SK-N-SH (cell line): ENCODE results near the gene ASB7. TPM values are rescaled to one million over a fixed set of nuclear protein-coding genes. Genes with fewer than 3 reads are reported as not detected.

ENCODE experiments used
- CTCF ChIA-PET: fragments of 300-600, 350-600 bp; formaldehyde crosslinking; extraction: SDS; loops from one replicate; lab custom pipeline; 2021; lab: Yijun Ruan, JAX
- POLR2A ChIA-PET: fragments of 350-600 bp; sonication (Branson Sonifier 250); formaldehyde crosslinking; extraction: SDS; loops from one replicate; lab custom pipeline; 2020; ENCODE audit warnings: antibody characterized with exemption, inconsistent platforms; lab: Yijun Ruan, JAX
- DNase-seq: peaks from one replicate; pipeline ENCODE4 v3.0.0; 2012
- H2AFZ ChIP-seq: fragments of 200-600 bp; sonication (generic); 2 replicates; pipeline ENCODE4 v1.8.1; 2016; ENCODE audit warnings: antibody characterized with exemption, mild to moderate bottlenecking, low read depth
- H3F3A ChIP-seq: fragments of 200-600 bp; sonication (generic); replicated peaks from 2 replicates; pipeline ENCODE3; 2016; ENCODE audit warnings: antibody characterized with exemption, mild to moderate bottlenecking; ENCODE audit not compliant: insufficient read depth
- H3K27ac ChIP-seq, 2 experiments: fragments of 200-500 bp in 1 of 2; fragments of 200-600 bp in 1 of 2; sonication (Bioruptor generic) in 1 of 2; sonication (generic), shearing (Covaris generic) in 1 of 2; 2 replicates each; pipeline versions ENCODE4 v1.5.1 to v1.6.1; 2014 to 2016; ENCODE audit warnings: low read depth in 2 of 2, inconsistent platforms in 1 of 2, low read length in 1 of 2, mild to moderate bottlenecking in 1 of 2, mixed read lengths in 1 of 2
- H3K27me3 ChIP-seq: fragments of 200-600 bp; sonication (generic), shearing (Covaris generic); 2 replicates; pipeline ENCODE4 v1.6.1; 2016; ENCODE audit warnings: mixed run types; ENCODE audit not compliant: insufficient read depth
- H3K36me3 ChIP-seq, 2 experiments: fragments of 200-500 bp in 1 of 2; fragments of 200-600 bp in 1 of 2; sonication (Bioruptor generic) in 1 of 2; sonication (generic) in 1 of 2; replicated peaks in 1 of 2; 2 replicates each; pipeline versions ENCODE3 to v1.5.1; 2014 to 2016; ENCODE audit warnings: low read length in 1 of 2, mild to moderate bottlenecking in 1 of 2; ENCODE audit not compliant: insufficient read depth in 2 of 2, control insufficient read depth in 1 of 2
- H3K4me1 ChIP-seq, 2 experiments: fragments of 200-500 bp in 1 of 2; fragments of 200-600 bp in 1 of 2; sonication (Bioruptor generic) in 1 of 2; sonication (generic), shearing (Covaris generic) in 1 of 2; 2 replicates each; pipeline versions ENCODE4 v1.5.1 to v1.6.1; 2014 to 2016; ENCODE audit warnings: low read depth in 1 of 2, low read length in 1 of 2, mixed run types in 1 of 2; ENCODE audit not compliant: insufficient read depth in 2 of 2, control insufficient read depth in 1 of 2
- H3K4me2 ChIP-seq: fragments of 200-600 bp; sonication (generic), shearing (Covaris generic); 2 replicates; pipeline ENCODE4 v1.6.1; 2017; ENCODE audit warnings: mixed run types
- H3K4me3 ChIP-seq, 2 experiments: fragments of 200-500 bp in 1 of 2; fragments of 200-600 bp in 1 of 2; sonication (Bioruptor generic) in 1 of 2; sonication (generic), shearing (Covaris generic) in 1 of 2; 2 replicates each; pipeline versions ENCODE4 v1.5.1 to v1.8.1; 2014 to 2016; ENCODE audit warnings: low read depth in 2 of 2, inconsistent platforms in 1 of 2, low read length in 1 of 2, mild to moderate bottlenecking in 1 of 2, mixed read lengths in 1 of 2, moderate library complexity in 1 of 2
- H3K79me2 ChIP-seq: fragments of 200-600 bp; sonication (generic); 2 replicates; pipeline ENCODE4 v1.8.1; 2017; ENCODE audit warnings: mild to moderate bottlenecking; ENCODE audit not compliant: insufficient read depth
- H3K9ac ChIP-seq: fragments of 200-600 bp; sonication (generic); 2 replicates; pipeline ENCODE4 v1.6.1; 2017; ENCODE audit warnings: mixed run types
- H3K9me2 ChIP-seq: fragments of 200-600 bp; sonication (generic); 2 replicates; pipeline ENCODE4 v1.6.1; 2017; ENCODE audit warnings: mixed run types
- H3K9me3 ChIP-seq: fragments of 200-600 bp; sonication (generic); 2 replicates; pipeline ENCODE4 v1.6.1; 2017; ENCODE audit warnings: mixed run types, mild to moderate bottlenecking, moderate library complexity
- H4K20me1 ChIP-seq: fragments of 200-600 bp; sonication (generic); 2 replicates; pipeline ENCODE4 v1.6.1; 2017; ENCODE audit warnings: mild to moderate bottlenecking, mixed run types; ENCODE audit not compliant: insufficient read depth
- ELF1 ChIP-seq: IDR thresholded peaks from 2 replicates; pipeline ENCODE4 v1.4.0; 2012
- EP300 ChIP-seq, 2 experiments: IDR thresholded peaks; 2 replicates each; pipeline versions ENCODE4 v1.4.0 to v1.6.1; 2012; ENCODE audit warnings: borderline replicate concordance in 1 of 2, low read depth in 1 of 2, low read length in 1 of 2
- EZH2phosphoT487 ChIP-seq: fragments of 200-600 bp; sonication (generic); IDR thresholded peaks from 2 replicates; pipeline ENCODE4 v1.6.1; 2017; ENCODE audit warnings: low read depth, mixed run types, mild to moderate bottlenecking, antibody characterized with exemption, moderate library complexity, borderline replicate concordance
- FOXM1 ChIP-seq: IDR thresholded peaks from 2 replicates; pipeline ENCODE4 v1.4.0; 2012; ENCODE audit warnings: low read depth, mild to moderate bottlenecking
- GATA2 ChIP-seq: sonication (generic); formaldehyde crosslinking; IDR thresholded peaks from 2 replicates; pipeline ENCODE4 v1.5.0; 2020; ENCODE audit warnings: mild to moderate bottlenecking, missing genetic modification reagents
- MEF2A ChIP-seq: IDR thresholded peaks from 2 replicates; pipeline ENCODE4 v1.4.0; 2012; ENCODE audit warnings: low read depth, borderline replicate concordance
- MXI1 ChIP-seq: IDR thresholded peaks from 2 replicates; pipeline ENCODE4 v1.6.1; 2012; ENCODE audit warnings: mild to moderate bottlenecking, low read depth, low read length, improper control_type of control experiment
- POLR2AphosphoS5 ChIP-seq: IDR thresholded peaks from 2 replicates; pipeline ENCODE4 v1.6.1; 2012; ENCODE audit warnings: low read depth, low read length
- RAD21 ChIP-seq: IDR thresholded peaks from 2 replicates; pipeline ENCODE4 v1.6.1; 2012; ENCODE audit warnings: mild to moderate bottlenecking, low read length
- TEAD4 ChIP-seq: IDR thresholded peaks from 2 replicates; pipeline ENCODE4 v1.4.0; 2012; ENCODE audit warnings: mild to moderate bottlenecking, borderline replicate concordance; ENCODE audit not compliant: insufficient read depth
- WGBS: methylation state at CpG from one replicate; pipeline ENCODE4 v1.1.6; 2017; ENCODE audit warnings: low lambda C conversion rate; 5-methylcytosine and 5-hydroxymethylcytosine counted together
- polyA plus RNA-seq, 3 experiments: library from polyadenylated mRNA; depleted of rRNA; stranded (reverse); fragments of >200 nt; gene quantifications; 2 replicates each; pipeline ENCODE4 v1.2.3, GENCODE V29; 2012
- TF ChIP-seq, protein P1 (sequence below): IDR thresholded peaks from 2 replicates; pipeline ENCODE4 v1.4.0; 2012; ENCODE audit warnings: low read depth
- TF ChIP-seq, protein P2 (sequence below): fragments of 150-350 bp; IDR thresholded peaks from 2 replicates; pipeline ENCODE4 v1.6.1; 2017; ENCODE audit warnings: antibody characterized with exemption, low read length, low read depth, borderline replicate concordance
- TF ChIP-seq, protein P3 (sequence below): IDR thresholded peaks from 2 replicates; pipeline ENCODE4 v1.4.0; 2012; ENCODE audit warnings: low read depth, borderline replicate concordance
- TF ChIP-seq, protein P4 (sequence below): fragments of 200-600 bp; sonication (generic); IDR thresholded peaks from 2 replicates; pipeline ENCODE4 v1.6.1; 2017; ENCODE audit warnings: antibody characterized with exemption, mild to moderate bottlenecking, moderate library complexity
- TF ChIP-seq, protein P5 (sequence below): IDR thresholded peaks from 2 replicates; pipeline ENCODE4; 2012

Gene ASB7
- polyA plus RNA-seq, 1 of the 3 experiments (the other 2 are of a cell fraction), result 6.1 TPM

DNA sequence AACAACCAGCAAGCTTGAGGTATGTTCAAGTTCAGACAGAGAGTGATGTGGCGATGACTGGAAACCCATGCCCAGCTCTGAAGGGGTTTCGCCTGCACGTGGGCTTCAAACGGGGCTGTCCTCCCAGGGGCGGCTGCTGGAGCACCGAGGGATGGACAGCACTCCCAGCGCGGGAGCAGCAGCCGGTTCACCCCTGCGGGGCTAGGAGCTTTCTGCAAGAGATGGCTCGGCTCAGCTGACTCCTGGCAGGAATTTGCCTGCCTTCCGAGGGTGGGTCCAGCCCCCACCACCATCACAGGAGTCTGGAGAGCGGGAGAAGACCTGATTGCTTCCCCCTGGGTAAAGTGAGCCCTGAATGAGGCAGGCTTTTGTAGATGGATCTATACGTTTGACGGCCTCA lies 66.9 kb downstream of the ASB7 start:
- H2AFZ ChIP-seq, result no peak overlapping the region
- H3K27ac ChIP-seq, result no peak overlapping the region; a peak in 1 of 4 replicates
- H3K27me3 ChIP-seq, result no peaks in the 10 kb centered on the region
- peaks cover 0 to 27% of the 10 kb centered on the region in 2 experiments; a peak in 2 of 4 replicates for H3K4me1 ChIP-seq
- H3K79me2 ChIP-seq, result no peaks in the 10 kb centered on the region
- no peak overlapping the region for H3K4me3 ChIP-seq
- TF ChIP-seq, protein P1, sequence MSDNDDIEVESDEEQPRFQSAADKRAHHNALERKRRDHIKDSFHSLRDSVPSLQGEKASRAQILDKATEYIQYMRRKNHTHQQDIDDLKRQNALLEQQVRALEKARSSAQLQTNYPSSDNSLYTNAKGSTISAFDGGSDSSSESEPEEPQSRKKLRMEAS, result no peak
- TF ChIP-seq, protein P2, sequence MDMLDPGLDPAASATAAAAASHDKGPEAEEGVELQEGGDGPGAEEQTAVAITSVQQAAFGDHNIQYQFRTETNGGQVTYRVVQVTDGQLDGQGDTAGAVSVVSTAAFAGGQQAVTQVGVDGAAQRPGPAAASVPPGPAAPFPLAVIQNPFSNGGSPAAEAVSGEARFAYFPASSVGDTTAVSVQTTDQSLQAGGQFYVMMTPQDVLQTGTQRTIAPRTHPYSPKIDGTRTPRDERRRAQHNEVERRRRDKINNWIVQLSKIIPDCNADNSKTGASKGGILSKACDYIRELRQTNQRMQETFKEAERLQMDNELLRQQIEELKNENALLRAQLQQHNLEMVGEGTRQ, result no peak
- no peak for DNase-seq
- WGBS, result 93% methylated on average over 14 of the region's 15 CpGs
- H3K9ac ChIP-seq, result no peak overlapping the region
- H3K9me2 ChIP-seq, result no peaks in the 10 kb centered on the region
- H3K4me2 ChIP-seq, result no peak overlapping the region
- POLR2A ChIA-PET, result no interaction called here
- H3F3A ChIP-seq, result no peaks in the 10 kb centered on the region
- H3K36me3 ChIP-seq, result no peaks in the 10 kb centered on the region
- no peaks in the 10 kb centered on the region for H3K9me3 ChIP-seq
- CTCF ChIA-PET, result interaction anchor here (0.9 to 1.9 kb wide), 5 partner anchors 42 to 339 kb away, joined by 3 to 15 read pairs (median 3); no protein-coding TSS in a partner anchor
- no peaks in the 10 kb centered on the region for H4K20me1 ChIP-seq

DNA sequence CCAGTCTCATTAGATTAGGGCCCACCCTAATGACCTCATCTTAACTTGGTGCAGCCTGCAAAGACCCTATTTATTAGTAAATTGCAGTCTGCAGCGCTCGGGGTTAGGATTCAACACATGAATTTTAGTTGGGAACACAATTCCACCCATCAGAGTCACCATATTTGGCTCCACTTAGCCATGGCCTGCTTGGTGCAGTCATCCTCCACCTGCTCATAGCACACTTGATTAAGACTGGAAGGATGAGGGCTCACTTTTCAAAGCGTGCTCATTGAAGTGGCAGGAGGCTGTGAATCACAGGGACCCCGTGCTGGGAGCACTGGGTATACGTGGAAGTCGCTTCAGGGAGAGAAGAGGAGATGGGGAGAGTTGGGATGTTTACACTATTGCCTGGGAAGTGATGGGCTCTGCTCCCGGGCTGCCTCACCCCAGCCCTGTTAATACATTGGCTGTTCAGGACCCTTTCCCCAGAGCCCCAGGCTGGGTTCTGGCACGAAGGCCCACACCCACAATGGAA lies 68.2 kb downstream of the ASB7 start:
- H3K79me2 ChIP-seq, result no peaks in the 10 kb centered on the region

More for the DNA sequence above, 68.2 kb downstream of the ASB7 start:
- Histone ChIP-seq H3K9me2 (no peaks in the 10 kb centered on the region), H3K9me3 (no peaks in the 10 kb centered on the region), H3F3A (no peaks in the 10 kb centered on the region), H3K4me2 (no peak overlapping the region), H3K27me3 (no peaks in the 10 kb centered on the region), H3K9ac (no peak overlapping the region), H3K36me3 (no peaks in the 10 kb centered on the region), H3K27ac (no peak overlapping the region), H2AFZ (no peak overlapping the region), H3K4me3 (no peak overlapping the region), H3K4me1 (peaks cover 0 to 24% of the 10 kb centered on the region in 2 experiments; a peak in 2 of 4 replicates), H4K20me1 (no peaks in the 10 kb centered on the region)
- no peak for TF ChIP-seq EP300 (IDR thresholded peaks at IDR 0.05; ENCODE audit: borderline replicate concordance in 1 of 2, low read depth in 1 of 2, low read length in 1 of 2)
- TF ChIP-seq, protein P3, sequence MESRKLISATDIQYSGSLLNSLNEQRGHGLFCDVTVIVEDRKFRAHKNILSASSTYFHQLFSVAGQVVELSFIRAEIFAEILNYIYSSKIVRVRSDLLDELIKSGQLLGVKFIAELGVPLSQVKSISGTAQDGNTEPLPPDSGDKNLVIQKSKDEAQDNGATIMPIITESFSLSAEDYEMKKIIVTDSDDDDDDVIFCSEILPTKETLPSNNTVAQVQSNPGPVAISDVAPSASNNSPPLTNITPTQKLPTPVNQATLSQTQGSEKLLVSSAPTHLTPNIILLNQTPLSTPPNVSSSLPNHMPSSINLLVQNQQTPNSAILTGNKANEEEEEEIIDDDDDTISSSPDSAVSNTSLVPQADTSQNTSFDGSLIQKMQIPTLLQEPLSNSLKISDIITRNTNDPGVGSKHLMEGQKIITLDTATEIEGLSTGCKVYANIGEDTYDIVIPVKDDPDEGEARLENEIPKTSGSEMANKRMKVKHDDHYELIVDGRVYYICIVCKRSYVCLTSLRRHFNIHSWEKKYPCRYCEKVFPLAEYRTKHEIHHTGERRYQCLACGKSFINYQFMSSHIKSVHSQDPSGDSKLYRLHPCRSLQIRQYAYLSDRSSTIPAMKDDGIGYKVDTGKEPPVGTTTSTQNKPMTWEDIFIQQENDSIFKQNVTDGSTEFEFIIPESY, result no peak
- TF ChIP-seq, protein P4, sequence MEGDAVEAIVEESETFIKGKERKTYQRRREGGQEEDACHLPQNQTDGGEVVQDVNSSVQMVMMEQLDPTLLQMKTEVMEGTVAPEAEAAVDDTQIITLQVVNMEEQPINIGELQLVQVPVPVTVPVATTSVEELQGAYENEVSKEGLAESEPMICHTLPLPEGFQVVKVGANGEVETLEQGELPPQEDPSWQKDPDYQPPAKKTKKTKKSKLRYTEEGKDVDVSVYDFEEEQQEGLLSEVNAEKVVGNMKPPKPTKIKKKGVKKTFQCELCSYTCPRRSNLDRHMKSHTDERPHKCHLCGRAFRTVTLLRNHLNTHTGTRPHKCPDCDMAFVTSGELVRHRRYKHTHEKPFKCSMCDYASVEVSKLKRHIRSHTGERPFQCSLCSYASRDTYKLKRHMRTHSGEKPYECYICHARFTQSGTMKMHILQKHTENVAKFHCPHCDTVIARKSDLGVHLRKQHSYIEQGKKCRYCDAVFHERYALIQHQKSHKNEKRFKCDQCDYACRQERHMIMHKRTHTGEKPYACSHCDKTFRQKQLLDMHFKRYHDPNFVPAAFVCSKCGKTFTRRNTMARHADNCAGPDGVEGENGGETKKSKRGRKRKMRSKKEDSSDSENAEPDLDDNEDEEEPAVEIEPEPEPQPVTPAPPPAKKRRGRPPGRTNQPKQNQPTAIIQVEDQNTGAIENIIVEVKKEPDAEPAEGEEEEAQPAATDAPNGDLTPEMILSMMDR, result no peak
- TF ChIP-seq POLR2AphosphoS5, result no peak
- TF ChIP-seq, protein P1, result no peak
- TF ChIP-seq, protein P5, sequence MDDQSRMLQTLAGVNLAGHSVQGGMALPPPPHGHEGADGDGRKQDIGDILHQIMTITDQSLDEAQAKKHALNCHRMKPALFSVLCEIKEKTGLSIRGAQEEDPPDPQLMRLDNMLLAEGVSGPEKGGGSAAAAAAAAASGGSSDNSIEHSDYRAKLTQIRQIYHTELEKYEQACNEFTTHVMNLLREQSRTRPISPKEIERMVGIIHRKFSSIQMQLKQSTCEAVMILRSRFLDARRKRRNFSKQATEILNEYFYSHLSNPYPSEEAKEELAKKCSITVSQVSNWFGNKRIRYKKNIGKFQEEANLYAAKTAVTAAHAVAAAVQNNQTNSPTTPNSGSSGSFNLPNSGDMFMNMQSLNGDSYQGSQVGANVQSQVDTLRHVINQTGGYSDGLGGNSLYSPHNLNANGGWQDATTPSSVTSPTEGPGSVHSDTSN, result no peak
- no peak for TF ChIP-seq ELF1
- no peak for TF ChIP-seq GATA2
- no peak for TF ChIP-seq FOXM1
- TF ChIP-seq MEF2A, result no peak
- no peak for TF ChIP-seq MXI1
- TF ChIP-seq EZH2phosphoT487, result no peak
- TF ChIP-seq RAD21, result no peak
- no peak for TF ChIP-seq TEAD4
- 83% methylated on average over 7 of the region's 8 CpGs for WGBS
- ChIA-PET POLR2A (no interaction called here), CTCF (interaction anchor here (0.9 to 3.1 kb wide), 9 partner anchors 46 to 341 kb away, joined by 3 to 87 read pairs (median 10); no protein-coding TSS in a partner anchor)
- no peak for DNase-seq
